Measurements from ENCODE around the gene AFM. TPM values are rescaled to one million over a fixed set of nuclear protein-coding genes. Genes with fewer than 3 reads are reported as not detected.

Gene AFM
- total RNA-seq, 2 experiments from 2014 or later: not detected

DNA sequence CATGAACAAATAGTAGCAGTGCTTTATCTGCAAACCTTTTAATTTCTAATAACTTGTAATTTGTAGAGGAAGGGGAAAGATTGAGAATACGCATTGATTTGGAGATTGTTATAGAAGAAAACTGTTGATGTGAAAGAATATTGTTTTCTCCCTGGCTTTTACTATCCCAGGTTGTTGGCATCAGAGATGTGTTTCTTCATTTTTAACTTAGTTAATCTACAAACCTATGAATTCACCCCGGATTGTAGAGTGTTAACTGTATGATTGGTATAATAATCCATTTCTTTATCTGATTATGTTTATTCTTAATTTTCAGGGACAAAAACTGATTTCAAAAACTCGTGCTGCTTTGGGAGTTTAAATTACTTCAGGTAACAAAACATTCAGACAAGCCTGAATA lies 26.6 kb upstream of the AFM start:
- Mint-ChIP-seq H3K9me3 (no peaks in the 10 kb centered on the region), H3K36me3 (ENCODE audit: low read depth) (no peaks in the 10 kb centered on the region), H3K4me1 (no peaks in the 10 kb centered on the region), H3K27me3 (no peaks in the 10 kb centered on the region), H3K27ac (no peak overlapping the region), H3K4me3 (no peak overlapping the region)
- ChIA-PET POLR2A (no interaction called here), CTCF (no interaction called here)
- no peak for DNase-seq

DNA sequence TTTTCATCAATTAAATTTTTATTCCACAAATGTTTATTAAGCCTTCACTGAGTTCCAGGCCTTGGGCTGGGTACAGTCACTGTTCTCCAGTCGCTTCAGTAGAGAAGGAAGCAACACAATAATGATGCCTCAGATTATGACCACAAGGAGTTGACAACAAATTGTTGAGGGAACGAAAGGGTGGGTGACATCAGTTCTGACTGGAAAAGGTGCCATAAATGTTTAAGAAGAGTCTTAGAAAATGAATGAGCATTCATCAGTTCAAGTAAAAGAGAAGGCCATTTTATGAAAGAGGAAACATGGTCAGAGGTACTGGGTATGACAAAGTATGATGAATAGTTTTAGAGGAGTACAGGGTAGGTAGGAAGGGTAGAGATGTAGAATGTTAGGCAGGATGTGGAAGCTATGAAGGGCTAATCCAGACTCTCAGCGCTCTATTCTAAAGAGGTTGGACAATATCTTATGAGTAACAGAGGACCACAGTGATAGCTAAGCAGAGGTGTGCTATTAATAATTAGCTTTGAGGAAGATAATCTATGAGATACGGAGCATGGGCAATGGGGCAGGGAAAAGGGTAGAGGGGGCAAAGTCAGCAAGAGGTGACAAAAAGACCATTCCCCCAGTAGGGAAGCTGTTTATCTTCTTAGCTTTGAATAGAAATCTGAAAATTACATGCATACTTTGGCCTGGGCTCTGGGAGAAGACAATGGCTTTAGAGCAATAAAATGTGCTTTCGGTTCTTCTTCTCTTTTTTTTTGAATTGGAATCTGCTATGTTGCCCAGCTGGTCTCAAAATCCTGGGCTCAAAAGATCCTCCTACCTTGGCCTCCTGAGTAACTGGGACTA lies 25.1 kb upstream of the AFM start:
- no peaks in the 10 kb centered on the region for H3K27me3 Mint-ChIP-seq
- H3K27ac Mint-ChIP-seq: no peak overlapping the region
- H3K9me3 Mint-ChIP-seq: no peaks in the 10 kb centered on the region
- H3K4me1 Mint-ChIP-seq: no peaks in the 10 kb centered on the region
- ChIA-PET POLR2A (no interaction called here), CTCF (interaction anchor here (0.6 kb wide), 1 partner anchor 288 kb away, joined by 4 read pairs; no protein-coding TSS in a partner anchor)
- H3K4me3 Mint-ChIP-seq: no peak overlapping the region
- no peak for DNase-seq
- no peaks in the 10 kb centered on the region for H3K36me3 Mint-ChIP-seq (ENCODE audit: low read depth)

DNA sequence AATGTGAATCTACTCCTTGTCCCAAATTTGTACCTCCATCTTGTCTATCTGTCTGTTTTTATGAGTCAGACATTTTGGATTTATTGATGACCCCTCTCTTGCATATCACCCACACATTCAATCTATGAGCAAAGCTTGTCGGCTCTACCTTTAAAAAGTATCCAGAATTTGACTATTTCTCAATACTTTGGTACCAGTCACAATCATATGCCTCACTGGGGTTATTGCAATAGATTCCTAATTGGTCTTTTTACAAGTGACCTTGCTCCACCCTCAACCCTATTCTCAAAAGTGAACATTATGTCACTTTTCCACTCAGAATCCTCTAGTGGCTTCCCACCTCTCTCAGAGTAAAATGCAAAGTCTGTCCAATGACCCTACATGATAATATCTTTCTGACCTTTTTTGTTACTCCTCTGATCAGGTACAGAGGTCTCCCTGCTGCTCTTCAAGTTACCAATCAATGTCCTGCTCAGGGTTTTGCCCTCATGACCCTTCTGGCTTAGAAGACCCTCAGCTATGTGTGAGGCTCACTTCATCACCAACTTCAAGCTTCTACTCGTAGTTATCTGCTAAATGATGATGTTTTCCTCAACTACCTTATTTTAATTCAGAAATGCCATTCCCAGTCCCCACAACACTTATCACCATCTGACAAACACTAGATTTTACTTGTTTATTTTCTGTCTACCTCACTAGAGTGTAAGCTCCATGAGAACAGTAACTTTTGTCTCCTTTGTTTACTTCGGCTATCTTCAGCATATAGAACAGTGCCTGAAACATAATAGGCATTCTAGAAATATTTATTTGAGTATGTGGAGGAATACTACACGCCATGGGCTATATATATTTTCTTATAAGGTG lies 23.1 kb upstream of the AFM start:
- H3K9me3 Mint-ChIP-seq: no peaks in the 10 kb centered on the region
- no peaks in the 10 kb centered on the region for H3K27me3 Mint-ChIP-seq
- H3K4me3 Mint-ChIP-seq: no peak overlapping the region
- ChIA-PET CTCF (interaction anchor here (1.2 kb wide), 1 partner anchor 8 kb away, joined by 3 read pairs; no protein-coding TSS in a partner anchor), POLR2A (no interaction called here)
- no peaks in the 10 kb centered on the region for H3K4me1 Mint-ChIP-seq
- no peak overlapping the region for H3K27ac Mint-ChIP-seq
- no peaks in the 10 kb centered on the region for H3K36me3 Mint-ChIP-seq (ENCODE audit: low read depth)
- DNase-seq: no peak

DNA sequence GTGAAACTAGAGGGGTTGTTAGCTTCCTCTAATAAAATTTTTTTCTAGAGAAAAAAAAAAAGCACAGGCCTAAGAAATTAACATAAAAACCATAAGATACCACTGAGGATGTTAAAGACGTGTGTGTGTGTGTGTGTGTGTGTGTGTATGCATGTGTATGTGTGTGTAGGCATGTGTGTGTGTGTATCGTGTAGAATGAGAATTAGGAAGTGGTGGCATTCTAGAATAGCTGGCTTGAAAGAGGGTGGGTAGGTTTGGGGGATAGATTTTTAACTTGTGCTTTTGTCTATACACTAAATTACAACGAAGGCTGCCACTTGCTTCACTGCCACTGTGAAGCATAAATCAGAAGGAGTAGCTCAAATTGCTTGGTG lies 22.5 kb upstream of the AFM start:
- CTCF ChIA-PET: interaction anchor here (1.2 kb wide), 1 partner anchor 9 kb away, joined by 3 read pairs; no protein-coding TSS in a partner anchor
- no peaks in the 10 kb centered on the region for H3K9me3 Mint-ChIP-seq
- no peaks in the 10 kb centered on the region for H3K36me3 Mint-ChIP-seq (ENCODE audit: low read depth)
- H3K4me1 Mint-ChIP-seq: no peaks in the 10 kb centered on the region
- POLR2A ChIA-PET: no interaction called here
- no peak overlapping the region for H3K4me3 Mint-ChIP-seq
- H3K27ac Mint-ChIP-seq: no peak overlapping the region
- DNase-seq: no peak
- no peaks in the 10 kb centered on the region for H3K27me3 Mint-ChIP-seq

DNA sequence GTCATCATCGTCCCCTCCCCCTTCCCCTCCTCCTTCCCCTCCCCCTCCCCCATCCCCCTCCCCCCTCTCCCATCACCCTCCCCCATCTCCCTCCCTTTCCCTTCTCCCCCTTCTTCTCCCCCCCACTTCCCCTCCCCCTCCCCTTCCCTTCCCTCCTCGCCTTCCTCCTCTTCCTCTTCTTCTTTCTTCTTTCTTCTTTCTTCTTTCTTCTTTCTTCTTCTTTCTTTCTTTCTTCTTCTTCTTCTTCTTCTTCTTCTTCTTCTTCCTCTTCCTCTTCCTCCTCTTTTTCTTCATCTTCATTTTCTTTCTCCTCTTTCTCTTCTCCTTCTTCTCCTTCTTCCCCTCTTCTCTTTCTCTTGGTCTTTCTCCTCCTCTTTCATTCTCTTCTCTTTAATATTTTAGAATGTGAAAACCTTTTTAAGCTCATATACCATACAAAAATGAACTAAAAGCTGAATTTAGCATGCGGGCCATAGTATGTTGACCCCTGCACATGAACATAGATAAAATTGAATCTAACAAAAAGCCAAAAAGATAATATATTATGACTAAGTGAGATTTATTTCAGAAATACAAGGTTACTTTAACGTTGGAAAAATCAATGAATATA lies 20.5 kb upstream of the AFM start:
- no peaks in the 10 kb centered on the region for H3K36me3 Mint-ChIP-seq (ENCODE audit: low read depth)
- H3K9me3 Mint-ChIP-seq: no peaks in the 10 kb centered on the region
- no peak for DNase-seq
- H3K4me3 Mint-ChIP-seq: no peak overlapping the region
- CTCF ChIA-PET: no interaction called here
- no peaks in the 10 kb centered on the region for H3K27me3 Mint-ChIP-seq
- H3K4me1 Mint-ChIP-seq: no peaks in the 10 kb centered on the region
- no peak overlapping the region for H3K27ac Mint-ChIP-seq
- POLR2A ChIA-PET: no interaction called here

DNA sequence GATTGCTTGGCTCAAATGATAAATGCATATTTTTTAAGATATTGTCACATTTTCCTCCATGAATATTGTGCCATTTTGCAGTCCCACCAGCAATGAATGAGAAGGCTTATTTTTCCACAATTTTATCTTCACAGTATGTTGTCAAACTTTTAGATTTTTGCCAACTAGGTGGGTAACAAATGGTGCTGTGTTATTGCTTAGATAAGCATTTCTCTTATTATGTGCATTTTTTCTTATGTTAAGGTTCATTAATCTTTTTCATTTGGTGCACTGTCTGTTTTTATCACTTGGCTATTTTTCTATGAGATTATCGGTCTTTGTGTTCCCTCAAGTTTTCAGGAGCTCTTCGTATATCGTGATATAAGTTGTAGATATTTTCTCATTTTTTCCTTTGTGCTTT lies 13.4 kb upstream of the AFM start:
- ChIA-PET CTCF (no interaction called here), POLR2A (no interaction called here)
- Mint-ChIP-seq H3K4me1 (no peaks in the 10 kb centered on the region), H3K27ac (no peak overlapping the region), H3K36me3 (ENCODE audit: low read depth) (no peaks in the 10 kb centered on the region), H3K27me3 (peaks cover 17% of the 10 kb centered on the region), H3K4me3 (no peak overlapping the region), H3K9me3 (peaks cover 3% of the 10 kb centered on the region)
- no peak for DNase-seq

DNA sequence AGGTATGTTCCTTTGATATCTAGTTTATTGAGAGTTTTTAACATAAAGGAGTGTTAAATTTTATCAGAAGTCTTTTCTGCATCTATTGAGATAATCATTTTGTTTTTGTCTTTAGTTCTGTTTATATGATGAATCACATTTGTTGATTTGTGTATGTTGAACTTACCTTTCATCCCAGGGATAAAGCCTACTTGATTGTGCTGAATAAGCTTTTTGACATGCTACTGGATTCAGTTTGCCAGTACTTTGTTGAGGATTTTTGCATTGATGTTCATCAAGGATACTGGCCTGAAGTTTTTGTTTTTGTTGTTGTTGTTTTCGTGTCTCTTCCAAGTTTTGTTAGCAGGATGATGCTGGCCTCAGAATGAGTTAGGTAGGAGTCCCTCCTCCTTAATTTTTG lies 10.8 kb upstream of the AFM start:
- CTCF ChIA-PET: no interaction called here
- H3K27me3 Mint-ChIP-seq: peaks cover 17% of the 10 kb centered on the region
- H3K36me3 Mint-ChIP-seq (ENCODE audit: low read depth): no peaks in the 10 kb centered on the region

DNA sequence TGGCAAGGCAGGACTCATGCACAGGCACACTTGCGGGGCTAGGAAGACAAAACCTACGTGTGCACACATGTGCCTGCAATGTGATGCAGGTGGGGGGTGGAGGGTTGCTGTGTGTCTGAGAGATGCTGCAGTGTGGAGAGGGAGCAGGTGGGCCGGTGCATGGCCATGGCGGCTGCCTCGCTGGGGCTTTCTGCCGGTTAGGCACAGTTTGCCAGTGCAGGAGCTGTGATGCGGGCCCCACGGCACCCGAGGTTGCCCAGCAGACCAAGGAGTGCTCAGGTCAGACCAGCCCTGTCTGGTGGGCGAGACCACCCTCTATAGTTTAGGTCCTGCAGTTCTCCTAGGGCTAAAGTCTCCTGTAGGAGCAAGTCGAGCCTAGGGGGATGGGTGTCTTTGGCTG lies 4.4 kb upstream of the AFM start:
- peaks cover 2% of the 10 kb centered on the region for H3K27me3 Mint-ChIP-seq
- H3K9me3 Mint-ChIP-seq: peaks cover 13% of the 10 kb centered on the region
- DNase-seq: no peak
- no peak overlapping the region for H3K4me3 Mint-ChIP-seq
- CTCF ChIA-PET: no interaction called here
- POLR2A ChIA-PET: no interaction called here
- no peaks in the 10 kb centered on the region for H3K4me1 Mint-ChIP-seq
- H3K36me3 Mint-ChIP-seq (ENCODE audit: low read depth): no peaks in the 10 kb centered on the region
- H3K27ac Mint-ChIP-seq: no peak overlapping the region

More for the DNA sequence above, 10.8 kb upstream of the AFM start:
- Mint-ChIP-seq H3K27ac (no peak overlapping the region), H3K9me3 (peaks cover 10% of the 10 kb centered on the region), H3K4me1 (no peaks in the 10 kb centered on the region), H3K4me3 (no peak overlapping the region)
- POLR2A ChIA-PET: no interaction called here
- no peak for DNase-seq

DNA sequence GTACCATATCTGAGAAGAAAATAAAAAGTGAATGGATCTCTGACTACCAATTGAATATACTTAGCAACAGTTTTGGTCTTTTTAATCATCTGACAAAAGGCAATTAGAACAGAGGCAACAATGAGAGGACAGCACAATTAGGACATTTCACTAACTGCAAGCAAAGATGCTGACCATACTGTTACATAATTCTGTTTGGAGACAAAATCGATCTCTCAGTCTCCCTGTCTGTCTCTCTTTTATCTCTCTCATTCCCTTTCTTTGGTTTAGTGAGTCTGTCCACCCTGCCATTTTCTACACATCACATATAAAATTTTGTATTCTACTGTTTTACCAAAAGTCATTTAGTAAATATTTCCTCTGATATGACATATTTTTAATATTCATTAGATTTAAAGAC lies 2.2 kb upstream of the AFM start:
- POLR2A ChIA-PET: no interaction called here
- no peak for DNase-seq
- Mint-ChIP-seq H3K27ac (no peak overlapping the region), H3K27me3 (no peaks in the 10 kb centered on the region), H3K4me1 (no peaks in the 10 kb centered on the region), H3K36me3 (ENCODE audit: low read depth) (no peaks in the 10 kb centered on the region), H3K4me3 (no peak overlapping the region), H3K9me3 (peaks cover 8% of the 10 kb centered on the region)
- CTCF ChIA-PET: no interaction called here

DNA sequence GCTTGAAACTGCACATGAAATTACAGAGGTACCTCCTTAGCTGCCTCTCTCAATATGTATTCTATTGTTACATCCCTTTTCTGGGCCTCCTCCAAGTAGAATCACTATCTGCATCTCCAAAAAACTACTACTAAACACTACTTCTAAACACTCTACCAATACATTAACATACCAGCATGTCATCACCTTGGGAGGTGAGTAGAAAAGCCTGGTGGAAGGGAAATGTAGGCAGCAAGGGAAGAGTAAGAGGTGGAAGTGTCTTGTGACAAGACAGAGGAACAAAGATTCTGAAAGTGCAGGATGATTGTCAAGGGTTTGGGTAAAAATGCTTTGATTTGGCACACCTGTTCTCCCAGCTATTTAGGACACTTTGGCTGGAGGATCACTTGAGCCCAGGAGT lies 3.5 kb downstream of the AFM start:
- H3K9me3 Mint-ChIP-seq: no peaks in the 10 kb centered on the region
- no peaks in the 10 kb centered on the region for H3K36me3 Mint-ChIP-seq (ENCODE audit: low read depth)
- DNase-seq: no peak
- peaks cover 2% of the 10 kb centered on the region for H3K27me3 Mint-ChIP-seq
- ChIA-PET POLR2A (no interaction called here), CTCF (no interaction called here)
- H3K27ac Mint-ChIP-seq: no peak overlapping the region
- no peaks in the 10 kb centered on the region for H3K4me1 Mint-ChIP-seq
- no peak overlapping the region for H3K4me3 Mint-ChIP-seq

DNA sequence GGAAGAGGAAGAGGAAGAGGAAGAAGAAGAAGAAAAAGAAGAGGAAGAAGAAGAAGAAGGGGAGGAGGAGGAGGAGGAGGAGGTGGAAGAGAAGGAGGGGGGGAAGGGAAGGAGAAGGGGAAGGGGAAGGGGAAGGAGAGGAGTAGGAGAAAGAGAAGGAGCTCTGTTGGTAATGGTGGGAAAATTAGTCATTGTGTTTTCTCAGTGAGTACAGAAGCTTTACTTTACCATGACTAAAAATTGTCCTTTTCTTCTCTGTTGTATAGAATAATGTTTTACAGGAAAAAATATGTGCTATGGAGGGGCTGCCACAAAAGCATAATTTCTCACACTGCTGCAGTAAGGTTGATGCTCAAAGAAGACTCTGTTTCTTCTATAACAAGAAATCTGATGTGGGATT lies 4.1 kb downstream of the AFM start:
- POLR2A ChIA-PET: no interaction called here
- H3K9me3 Mint-ChIP-seq: no peaks in the 10 kb centered on the region
- no peak overlapping the region for H3K4me3 Mint-ChIP-seq
- H3K27ac Mint-ChIP-seq: no peak overlapping the region
- H3K27me3 Mint-ChIP-seq: peaks cover 2% of the 10 kb centered on the region
- no peaks in the 10 kb centered on the region for H3K36me3 Mint-ChIP-seq (ENCODE audit: low read depth)
- CTCF ChIA-PET: no interaction called here
- no peaks in the 10 kb centered on the region for H3K4me1 Mint-ChIP-seq
- DNase-seq: no peak

DNA sequence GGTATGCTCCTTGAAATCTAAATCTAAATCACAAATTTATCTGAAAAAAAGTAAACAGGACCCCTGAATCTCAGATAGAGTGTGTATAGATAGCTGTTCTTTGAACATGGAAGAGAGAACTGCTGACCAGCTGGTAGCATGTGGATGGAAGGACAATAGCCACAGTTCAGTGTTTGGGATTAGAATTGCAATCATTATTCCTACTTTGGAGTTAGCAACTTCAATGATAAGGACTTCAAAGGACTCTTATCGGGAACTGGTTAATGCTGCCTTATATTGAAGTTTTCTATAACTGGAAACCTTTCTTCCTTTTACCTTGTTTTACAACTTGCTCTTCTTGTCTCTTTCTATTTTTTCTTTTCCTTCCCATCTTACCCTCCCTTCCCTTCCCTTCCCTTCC lies 5.0 kb downstream of the AFM start:
- no peak overlapping the region for H3K4me3 Mint-ChIP-seq
- no peaks in the 10 kb centered on the region for H3K4me1 Mint-ChIP-seq
- ChIA-PET POLR2A (no interaction called here), CTCF (no interaction called here)
- no peak for DNase-seq
- H3K9me3 Mint-ChIP-seq: no peaks in the 10 kb centered on the region
- peaks cover 2% of the 10 kb centered on the region for H3K27me3 Mint-ChIP-seq
- no peaks in the 10 kb centered on the region for H3K36me3 Mint-ChIP-seq (ENCODE audit: low read depth)
- no peak overlapping the region for H3K27ac Mint-ChIP-seq

DNA sequence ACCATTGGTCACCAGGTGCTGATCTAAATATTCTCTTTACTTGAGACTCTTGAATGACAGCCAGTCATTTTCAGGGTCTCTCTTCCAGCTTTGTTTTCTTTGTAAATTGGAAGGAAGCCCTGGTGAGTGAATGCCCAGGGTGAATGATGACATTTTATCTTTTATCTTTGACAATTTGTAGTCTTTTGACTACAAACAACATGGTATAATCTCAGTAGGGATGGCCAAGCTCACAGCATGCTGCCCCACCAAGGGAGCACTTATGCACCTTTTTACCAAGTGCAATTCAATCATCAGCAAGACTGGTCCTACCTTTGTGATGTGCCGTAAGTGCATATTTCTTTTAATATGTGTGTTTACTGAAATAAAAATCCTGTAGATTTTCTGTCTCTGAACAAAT lies 5.7 kb downstream of the AFM start:
- Mint-ChIP-seq H3K9me3 (no peaks in the 10 kb centered on the region), H3K4me3 (no peak overlapping the region), H3K27ac (no peak overlapping the region), H3K4me1 (no peaks in the 10 kb centered on the region), H3K27me3 (peaks cover 2% of the 10 kb centered on the region), H3K36me3 (ENCODE audit: low read depth) (no peaks in the 10 kb centered on the region)
- CTCF ChIA-PET: no interaction called here
- POLR2A ChIA-PET: no interaction called here
- DNase-seq: no peak

Data from activated CD4-positive, alpha-beta T cell treated with anti-CD3 and anti-CD28 coated beads, Interleukin-2, amount 10 ng/mL, durations not matched to agents 7 days and 5 days (primary cell).